Measurements from ENCODE around the gene IFNL1. TPM values are rescaled to one million over a fixed set of nuclear protein-coding genes. Genes with fewer than 3 reads are reported as not detected.

Gene IFNL1
- total RNA-seq, result not detected in 2 replicates

- DNase-seq (ENCODE audit: low read depth), result no peak
- H3K4me3 ChIP-seq (ENCODE audit: low read depth, low read length), result no peak within 1 kb of the TSS
- H3K27me3 ChIP-seq (ENCODE audit: control insufficient read depth, insufficient read depth, low read length), result peaks cover 10% of the 10 kb centered on the region
- H3K36me3 ChIP-seq (ENCODE audit: control insufficient read depth, insufficient read depth, low read length), result no peaks in the 10 kb centered on the region
- no peak for TF ChIP-seq CTCF (IDR thresholded peaks at IDR 0.05; ENCODE audit: insufficient read depth, low read length, poor library complexity, severe bottlenecking)
Measured at GRCh38 chr19:39296055-39296645, at the start of gene IFNL1. TSS of gene IFNL1 (plus strand) at chr19:39296407. CDS start at chr19:39296422, 15 bp downstream.

- no peak overlapping the region for H3K4me3 ChIP-seq (ENCODE audit: low read depth, low read length)
- no peak for DNase-seq (ENCODE audit: low read depth)
- TF ChIP-seq CTCF (IDR thresholded peaks at IDR 0.05; ENCODE audit: insufficient read depth, low read length, poor library complexity, severe bottlenecking), result no peak
- no peaks in the 10 kb centered on the region for H3K36me3 ChIP-seq (ENCODE audit: control insufficient read depth, insufficient read depth, low read length)
- H3K27me3 ChIP-seq (ENCODE audit: control insufficient read depth, insufficient read depth, low read length), result peaks cover 31% of the 10 kb centered on the region
Measured at GRCh38 chr19:39246951-39247669, 49.1 kb upstream of the IFNL1 start.

GRCh38 chr19:39247701-39248664 lies 48.2 kb upstream of the IFNL1 start:
- Histone ChIP-seq H3K36me3 (ENCODE audit: control insufficient read depth, insufficient read depth, low read length) (no peaks in the 10 kb centered on the region), H3K4me3 (ENCODE audit: low read depth, low read length) (no peak overlapping the region), H3K27me3 (ENCODE audit: control insufficient read depth, insufficient read depth, low read length) (peaks cover 34% of the 10 kb centered on the region)
- no peak for TF ChIP-seq CTCF (IDR thresholded peaks at IDR 0.05; ENCODE audit: insufficient read depth, low read length, poor library complexity, severe bottlenecking)
- no peak for DNase-seq (ENCODE audit: low read depth)

DNA sequence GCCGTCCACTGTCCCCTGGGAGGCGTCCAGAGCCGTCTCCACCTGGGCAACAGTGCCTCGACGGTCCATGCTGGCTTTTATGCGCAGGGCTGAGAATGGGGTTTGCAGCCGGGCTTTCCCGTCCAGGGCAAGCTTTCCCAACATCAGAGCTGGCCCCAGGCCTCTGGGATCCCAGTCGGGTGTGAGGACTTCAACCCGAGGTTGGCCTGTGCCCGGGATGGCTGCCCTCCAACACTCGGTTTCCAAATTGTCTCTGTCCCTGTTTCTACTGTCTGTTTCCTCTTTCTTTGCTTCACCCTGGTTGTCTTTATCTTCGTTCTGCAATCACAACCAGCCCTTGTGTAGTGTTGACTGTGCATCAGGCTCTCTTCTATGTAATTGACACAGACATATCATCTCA lies 47.4 kb upstream of the IFNL1 start, which contains the start of gene IFNL4:
IFNL4 (minus strand) TSS at position 51 of the 400 bp plus-strand sequence.
- Histone ChIP-seq H3K36me3 (ENCODE audit: control insufficient read depth, insufficient read depth, low read length) (no peaks in the 10 kb centered on the region), H3K4me3 (ENCODE audit: low read depth, low read length) (no peak within 1 kb of the TSS), H3K27me3 (ENCODE audit: control insufficient read depth, insufficient read depth, low read length) (peaks cover 34% of the 10 kb centered on the region)
- DNase-seq (ENCODE audit: low read depth), result no peak
- no peak for TF ChIP-seq CTCF (IDR thresholded peaks at IDR 0.05; ENCODE audit: insufficient read depth, low read length, poor library complexity, severe bottlenecking)

GRCh38 chr19:39251081-39251480 lies 45.1 kb upstream of the IFNL1 start:
- H3K36me3 ChIP-seq (ENCODE audit: control insufficient read depth, insufficient read depth, low read length), result no peaks in the 10 kb centered on the region
- DNase-seq (ENCODE audit: low read depth), result no peak
- no peak for TF ChIP-seq CTCF (IDR thresholded peaks at IDR 0.05; ENCODE audit: insufficient read depth, low read length, poor library complexity, severe bottlenecking)
- no peak overlapping the region for H3K4me3 ChIP-seq (ENCODE audit: low read depth, low read length)
- H3K27me3 ChIP-seq (ENCODE audit: control insufficient read depth, insufficient read depth, low read length), result peaks cover 34% of the 10 kb centered on the region
